ENCODE data around the gene RAB21. TPM values are rescaled to one million over a fixed set of nuclear protein-coding genes. Genes with fewer than 3 reads are reported as not detected.

Gene RAB21
- 37.3 to 60.4 TPM (median 38.6 TPM) in 5 replicates for total RNA-seq (2022; extraction: Qiagen RNA extraction; ENCODE audit: low read depth)

GRCh38 chr12:71754461-71755145, at the start of gene RAB21:
Gene RAB21 (plus strand): TSS chr12:71754863. CDS start chr12:71755130, 267 bp downstream.

Other genes starting within 250 kb of the RAB21 start
- gene ZFC3H1, start 91.0 kb upstream of the RAB21 start, total RNA-seq (2022; extraction: Qiagen RNA extraction; ENCODE audit: low read depth), result 11.7 to 16.5 TPM (median 14.2 TPM) in 5 replicates
- 3.6 to 5.8 TPM (median 4.4 TPM) in 5 replicates for gene THAP2, start 90.6 kb upstream of the RAB21 start, total RNA-seq (2022; extraction: Qiagen RNA extraction; ENCODE audit: low read depth)
- gene TMEM19, start 68.8 kb upstream of the RAB21 start, total RNA-seq (2022; extraction: Qiagen RNA extraction; ENCODE audit: low read depth), result 31.1 to 37.4 TPM (median 32.0 TPM) in 5 replicates
- 21.1 to 31.1 TPM (median 24.3 TPM) in 5 replicates for gene TBC1D15, start 84.9 kb downstream of the RAB21 start, total RNA-seq (2022; extraction: Qiagen RNA extraction; ENCODE audit: low read depth)
- gene TPH2, start 184.0 kb downstream of the RAB21 start, total RNA-seq (2022; extraction: Qiagen RNA extraction; ENCODE audit: low read depth), result not detected in 5 replicates